OCI-LY3 (cell line): ENCODE data around the gene WSCD2.

ENCODE experiments used
- H2AFZ ChIP-seq: fragments of 200-600, 300-600 bp; shearing (Covaris generic); 2 replicates; pipeline ENCODE4 v1.6.0; 2014; ENCODE audit warnings: antibody characterized with exemption, low read depth, low read length
- H3K27ac ChIP-seq: fragments of 200-600, 300-600 bp; sonication (generic); 2 replicates; pipeline ENCODE4 v1.5.1; 2014; ENCODE audit warnings: mild to moderate bottlenecking, low read length, moderate library complexity, mixed read lengths
- H3K27me3 ChIP-seq: fragments of 200-600, 300-600 bp; sonication (generic); 2 replicates; pipeline ENCODE4 v1.6.1; 2014; ENCODE audit warnings: low read depth, low read length, mixed read lengths
- H3K36me3 ChIP-seq: fragments of 200-600, 300-600 bp; sonication (generic); replicated peaks from 2 replicates; pipeline ENCODE3; 2014; ENCODE audit warnings: low read depth, low read length, mixed read lengths
- H3K4me1 ChIP-seq: fragments of 300-600, 200-600 bp; sonication (generic); 2 replicates; pipeline ENCODE4 v1.6.1; 2014; ENCODE audit warnings: low read length, mixed read lengths
- H3K4me2 ChIP-seq: fragments of 200-600, 300-600 bp; sonication (generic); 2 replicates; pipeline ENCODE4 v1.6.1; 2014; ENCODE audit warnings: low read length, mixed read lengths
- H3K4me3 ChIP-seq: fragments of 300-600, 200-600 bp; sonication (generic); 2 replicates; pipeline ENCODE4 v1.5.1; 2014; ENCODE audit warnings: antibody characterized with exemption, mild to moderate bottlenecking, low read length, moderate library complexity
- H3K79me2 ChIP-seq: fragments of 300-600, 200-600 bp; shearing (Covaris generic); 2 replicates; pipeline ENCODE4 v1.6.1; 2014; ENCODE audit warnings: mild to moderate bottlenecking, low read length, mixed read lengths
- H3K9ac ChIP-seq: fragments of 300-600, 200-600 bp; shearing (Covaris generic); 2 replicates; pipeline ENCODE4 v1.6.0; 2014; ENCODE audit warnings: mild to moderate bottlenecking, low read length, moderate library complexity
- H3K9me3 ChIP-seq: fragments of 200-600, 300-600 bp; shearing (Covaris generic); 2 replicates; pipeline ENCODE4 v1.6.1; 2014; ENCODE audit warnings: low read length, mixed read lengths; ENCODE audit not compliant: insufficient read depth
- H4K20me1 ChIP-seq: fragments of 200-600, 300-600 bp; sonication (generic); 2 replicates; pipeline ENCODE4 v1.6.1; 2016; ENCODE audit warnings: low read length, mixed read lengths; ENCODE audit not compliant: insufficient read depth
- CTCF ChIP-seq: fragments of 200-600, 300-600 bp; sonication (generic); IDR thresholded peaks from 2 replicates; pipeline ENCODE4 v1.5.1; 2014; ENCODE audit warnings: antibody characterized with exemption, low read length, low read depth
- EZH2phosphoT487 ChIP-seq: fragments of 200-600 bp; shearing (Covaris generic); IDR thresholded peaks from 2 replicates; pipeline ENCODE4 v1.6.1; 2018; ENCODE audit warnings: antibody characterized with exemption, mixed run types, low read depth

WSCD2 gene

GRCh38 chr12:108146035-108146893 lies 17.2 kb downstream of the WSCD2 start:
- no peak overlapping the region for H3K4me2 ChIP-seq
- TF ChIP-seq EZH2phosphoT487, result no peak
- TF ChIP-seq CTCF, result no peak
- no peaks in the 10 kb centered on the region for H3K79me2 ChIP-seq

DNA sequence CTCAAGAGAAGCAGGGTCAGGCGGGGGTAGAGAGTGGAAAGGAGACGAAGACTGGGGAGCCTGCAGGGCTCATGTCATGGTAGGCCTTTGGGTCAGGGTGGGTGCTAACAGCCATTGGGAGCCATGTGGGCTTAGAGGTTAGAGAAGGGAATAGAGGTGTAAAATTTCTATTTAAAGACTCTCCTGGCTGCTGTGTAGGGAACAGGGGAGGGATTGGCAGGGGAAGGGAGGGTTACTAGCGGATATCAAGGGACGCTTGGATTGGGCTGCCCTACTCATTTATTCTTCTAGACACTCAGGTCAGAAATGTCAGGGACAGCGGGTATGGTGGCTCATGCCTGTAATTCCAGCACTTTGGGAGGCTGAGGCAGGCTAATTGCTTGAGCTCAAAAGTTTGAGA lies 18.2 kb downstream of the WSCD2 start:
- Histone ChIP-seq H2AFZ (no peak overlapping the region), H3K9ac (no peak overlapping the region), H3K79me2 (no peaks in the 10 kb centered on the region), H3K27me3 (no peaks in the 10 kb centered on the region), H3K4me2 (no peak overlapping the region), H3K36me3 (no peaks in the 10 kb centered on the region), H3K4me3 (no peak overlapping the region), H3K27ac (no peak overlapping the region), H3K4me1 (no peaks in the 10 kb centered on the region), H3K9me3 (no peaks in the 10 kb centered on the region), H4K20me1 (no peaks in the 10 kb centered on the region)
- TF ChIP-seq CTCF (no peak), EZH2phosphoT487 (no peak)

More at GRCh38 chr12:108146035-108146893, 17.2 kb downstream of the WSCD2 start:
- H3K9ac ChIP-seq, result no peak overlapping the region
- H3K27me3 ChIP-seq, result no peaks in the 10 kb centered on the region
- H2AFZ ChIP-seq, result no peak overlapping the region
- no peak overlapping the region for H3K4me3 ChIP-seq
- H3K36me3 ChIP-seq, result no peaks in the 10 kb centered on the region
- no peaks in the 10 kb centered on the region for H3K4me1 ChIP-seq
- no peaks in the 10 kb centered on the region for H3K9me3 ChIP-seq
- H3K27ac ChIP-seq, result no peak overlapping the region
- no peaks in the 10 kb centered on the region for H4K20me1 ChIP-seq

DNA sequence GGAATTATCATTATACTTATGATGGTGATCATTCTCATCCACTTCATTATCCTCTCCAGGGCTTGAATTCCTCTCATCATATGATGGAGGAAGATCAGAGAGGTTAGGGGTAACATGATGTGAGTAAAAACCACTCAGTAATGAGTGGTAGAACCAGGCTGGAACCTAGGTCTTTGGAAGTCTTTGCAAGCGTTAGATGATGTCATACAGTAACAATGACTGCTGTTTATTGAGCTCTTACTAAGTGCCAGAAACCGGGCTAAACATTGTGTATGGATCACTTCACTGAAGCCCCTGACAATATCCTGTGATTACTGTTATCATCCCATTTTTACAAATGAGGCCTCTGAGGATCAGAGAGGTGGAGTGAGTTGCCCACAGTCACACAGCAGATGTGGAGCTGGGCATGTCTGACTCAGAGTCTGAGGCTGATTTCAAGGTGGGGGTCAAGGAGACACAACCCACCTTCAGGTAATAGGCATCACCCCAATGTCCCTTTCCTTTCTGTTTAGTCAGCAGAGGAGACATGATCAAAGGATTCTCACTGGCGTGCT lies 19.5 kb downstream of the WSCD2 start:
- Histone ChIP-seq H3K4me2 (no peak overlapping the region), H3K27me3 (peaks cover under 1% of the 10 kb centered on the region; the same call in 1 of the 2 replicates), H3K79me2 (no peaks in the 10 kb centered on the region), H3K9ac (no peak overlapping the region), H2AFZ (no peak overlapping the region), H4K20me1 (no peaks in the 10 kb centered on the region), H3K9me3 (no peaks in the 10 kb centered on the region), H3K27ac (no peak overlapping the region), H3K36me3 (no peaks in the 10 kb centered on the region), H3K4me3 (no peak overlapping the region), H3K4me1 (no peaks in the 10 kb centered on the region)
- no peak for TF ChIP-seq CTCF
- TF ChIP-seq EZH2phosphoT487, result no peak

DNA sequence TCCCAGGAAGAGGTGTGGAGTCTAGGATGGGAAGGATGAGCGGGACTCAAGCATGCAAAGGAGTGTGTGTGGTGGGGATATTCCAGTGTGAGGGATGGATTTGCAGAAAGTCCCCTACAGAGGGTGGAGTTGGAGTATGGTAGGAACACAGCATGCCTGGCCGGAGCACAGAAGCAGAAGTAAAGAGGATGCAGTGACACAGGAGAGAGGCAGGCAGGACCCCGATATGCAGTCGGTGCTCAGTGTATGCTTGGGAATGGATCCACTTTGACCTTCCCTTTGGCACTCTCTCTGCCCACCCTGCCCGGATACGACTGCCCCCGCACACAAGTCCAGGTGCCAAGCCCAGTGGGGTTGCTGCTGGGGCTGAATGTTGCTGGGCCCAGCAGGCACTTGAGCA lies 21.3 kb downstream of the WSCD2 start:
- Histone ChIP-seq H3K27ac (no peak overlapping the region), H3K36me3 (no peaks in the 10 kb centered on the region), H4K20me1 (no peaks in the 10 kb centered on the region), H3K9me3 (no peaks in the 10 kb centered on the region), H3K4me2 (no peak overlapping the region), H3K4me1 (no peaks in the 10 kb centered on the region), H3K9ac (no peak overlapping the region), H3K4me3 (no peak overlapping the region), H3K27me3 (peaks cover 13% of the 10 kb centered on the region), H3K79me2 (no peaks in the 10 kb centered on the region), H2AFZ (no peak overlapping the region)
- no peak for TF ChIP-seq EZH2phosphoT487
- no peak for TF ChIP-seq CTCF
